ENCODE data around the gene ECSCR.
"Not testable (repeated sequence)": the region's sequence is repeated elsewhere in the genome, so short reads cannot be mapped to it uniquely, and the experiment has no call there.

The ECSCR gene

GRCh38 chr5:139462586-139463276 lies at the start of gene ECSCR:
Gene ECSCR, minus strand, starts transcription at chr5:139462743. Its CDS starts 73 bp downstream, at chr5:139462670.
- DNase-seq, result no peak

GRCh38 chr5:139504722-139505121 lies 42.2 kb upstream of the ECSCR start:
- DNase-seq, result not testable (repeated sequence)

- DNase-seq, result not testable (repeated sequence)
Observed at GRCh38 chr5:139503879-139504278, 41.3 kb upstream of the ECSCR start.

- not testable (repeated sequence) for DNase-seq
Observed at GRCh38 chr5:139503036-139503817, 40.7 kb upstream of the ECSCR start.

- no peak for DNase-seq
Observed at GRCh38 chr5:139501381-139501780, 38.8 kb upstream of the ECSCR start.

GRCh38 chr5:139495638-139496435 lies 33.3 kb upstream of the ECSCR start:
- DNase-seq, result no peak

- DNase-seq, result no peak
Observed at GRCh38 chr5:139494832-139495231, 32.3 kb upstream of the ECSCR start.

- DNase-seq, result no peak
Observed at GRCh38 chr5:139494256-139494655, 31.7 kb upstream of the ECSCR start.

- no peak for DNase-seq
Observed at GRCh38 chr5:139492700-139493192, 30.2 kb upstream of the ECSCR start.

- DNase-seq, result no peak
Observed at GRCh38 chr5:139488260-139488659, 25.7 kb upstream of the ECSCR start.

- no peak for DNase-seq
Observed at GRCh38 chr5:139486201-139486600, 23.7 kb upstream of the ECSCR start.

- not testable (repeated sequence) for DNase-seq
Observed at GRCh38 chr5:139482890-139483208, 20.3 kb upstream of the ECSCR start.

GRCh38 chr5:139482050-139482889 lies 19.7 kb upstream of the ECSCR start, which contains the start of gene STING1:
Gene STING1, minus strand, starts transcription at chr5:139482758. Its CDS starts 1,054 bp downstream, at chr5:139481704.
- DNase-seq, result peak in 2 of 3 experiments; percentile 9 to 97

- DNase-seq, result no peak
Observed at GRCh38 chr5:139481580-139482049, 19.1 kb upstream of the ECSCR start.

GRCh38 chr5:139481122-139481533 lies 18.6 kb upstream of the ECSCR start:
- DNase-seq, result no peak

GRCh38 chr5:139479729-139480128 lies 17.2 kb upstream of the ECSCR start:
- not testable (repeated sequence) for DNase-seq

- DNase-seq, result peak in 1 of 3 experiments; percentile 5
Observed at GRCh38 chr5:139478657-139479423, 16.3 kb upstream of the ECSCR start.

GRCh38 chr5:139475865-139476617 lies 13.5 kb upstream of the ECSCR start:
- no peak for DNase-seq

- DNase-seq, result peak in 1 of 3 experiments; percentile 76
Observed at GRCh38 chr5:139474890-139475791, 12.6 kb upstream of the ECSCR start.

Data from NCI-H1417 (cell line).